ENCODE measurements around the gene YY2.

The YY2 gene

DNA sequence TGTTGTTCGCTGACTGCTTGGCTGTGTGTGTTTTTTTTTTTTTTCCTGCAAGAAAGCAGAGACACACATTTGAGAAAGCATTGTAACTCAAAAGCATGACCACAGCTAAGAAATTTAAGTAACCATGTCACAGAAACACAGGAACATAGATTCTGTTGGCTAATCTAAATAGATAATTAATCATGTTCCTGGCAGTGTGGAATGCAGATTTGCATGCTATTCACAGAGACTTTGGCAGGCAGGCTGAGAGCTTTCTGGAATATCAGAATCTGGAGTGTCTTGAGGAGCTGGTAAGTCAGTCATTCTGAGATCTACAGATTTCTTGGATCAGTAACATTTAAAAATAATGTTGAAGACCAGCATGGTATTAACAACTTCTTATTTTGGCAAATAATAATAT lies 51.5 kb downstream of the YY2 start:
- Histone ChIP-seq H3K79me2 (no peaks in the 10 kb centered on the region), H3K4me2 (ENCODE audit: low read length) (peak overlapping the region; percentile 49), H3K4me1 (no peaks in the 10 kb centered on the region), H3K9ac (no peak overlapping the region), H3K27ac (peak overlapping the region; percentile 54), H3K27me3 (ENCODE audit: control insufficient read depth, insufficient read depth, low read length) (no peaks in the 10 kb centered on the region), H2AFZ (no peak overlapping the region), H3K9me3 (ENCODE audit: control insufficient read depth, low read length) (no peaks in the 10 kb centered on the region), H3K36me3 (ENCODE audit: control insufficient read depth, insufficient read depth, low read length) (no peaks in the 10 kb centered on the region), H3K4me3 (ENCODE audit: low read depth, low read length) (peak overlapping the region; percentile 27)
- TF ChIP-seq, protein P1, sequence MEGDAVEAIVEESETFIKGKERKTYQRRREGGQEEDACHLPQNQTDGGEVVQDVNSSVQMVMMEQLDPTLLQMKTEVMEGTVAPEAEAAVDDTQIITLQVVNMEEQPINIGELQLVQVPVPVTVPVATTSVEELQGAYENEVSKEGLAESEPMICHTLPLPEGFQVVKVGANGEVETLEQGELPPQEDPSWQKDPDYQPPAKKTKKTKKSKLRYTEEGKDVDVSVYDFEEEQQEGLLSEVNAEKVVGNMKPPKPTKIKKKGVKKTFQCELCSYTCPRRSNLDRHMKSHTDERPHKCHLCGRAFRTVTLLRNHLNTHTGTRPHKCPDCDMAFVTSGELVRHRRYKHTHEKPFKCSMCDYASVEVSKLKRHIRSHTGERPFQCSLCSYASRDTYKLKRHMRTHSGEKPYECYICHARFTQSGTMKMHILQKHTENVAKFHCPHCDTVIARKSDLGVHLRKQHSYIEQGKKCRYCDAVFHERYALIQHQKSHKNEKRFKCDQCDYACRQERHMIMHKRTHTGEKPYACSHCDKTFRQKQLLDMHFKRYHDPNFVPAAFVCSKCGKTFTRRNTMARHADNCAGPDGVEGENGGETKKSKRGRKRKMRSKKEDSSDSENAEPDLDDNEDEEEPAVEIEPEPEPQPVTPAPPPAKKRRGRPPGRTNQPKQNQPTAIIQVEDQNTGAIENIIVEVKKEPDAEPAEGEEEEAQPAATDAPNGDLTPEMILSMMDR (IDR thresholded peaks at IDR 0.05), result no peak

Data from parathyroid adenoma (tissue), 2 donors.